OCI-LY7 (cell line): ENCODE data around the gene TAF3. TPM values are rescaled to one million over a fixed set of nuclear protein-coding genes. Genes with fewer than 3 reads are reported as not detected.

Source experiments
- BruUV-seq: library from RNA; stranded (reverse); fragments of 400-500 nt; replicated peaks from 2 replicates; lab custom pipeline; 2021; lab: Mats Ljungman, UMichigan
- CTCF ChIA-PET: fragments of 300-600 bp; sonication (Branson Sonifier 250); formaldehyde crosslinking; loops from one replicate; lab custom pipeline; 2022; ENCODE audit warnings: antibody characterized with exemption; ENCODE audit not compliant: unreplicated experiment; lab: Charles Lee
- POLR2A ChIA-PET: fragments of 300-600 bp; sonication (Branson Sonifier 250); formaldehyde crosslinking; loops from one replicate; lab custom pipeline; 2022; ENCODE audit warnings: antibody characterized with exemption; lab: Charles Lee
- DNase-seq: peaks from one replicate; pipeline ENCODE4 v3.0.0-alpha.2; 2015; ENCODE audit warnings: low spot score
- H2AFZ ChIP-seq: fragments of 200-600 bp; sonication (generic), shearing (Covaris generic); 2 replicates; pipeline ENCODE4 v1.6.1; 2014; ENCODE audit warnings: mild to moderate bottlenecking, antibody characterized with exemption, low read length, moderate library complexity
- H3K27ac ChIP-seq: fragments of 200-600 bp; sonication (generic); 2 replicates; pipeline ENCODE4 v1.5.1; 2014; ENCODE audit warnings: mixed run types, low read depth, mild to moderate bottlenecking, moderate library complexity, low read length, inconsistent platforms; ENCODE audit not compliant: poor library complexity, severe bottlenecking
- H3K36me3 ChIP-seq: fragments of 200-600 bp; sonication (generic); 2 replicates; pipeline ENCODE4 v1.6.1; 2014; ENCODE audit warnings: mild to moderate bottlenecking, antibody characterized with exemption, low read length, moderate library complexity, mixed read lengths; ENCODE audit not compliant: insufficient read depth
- H3K4me1 ChIP-seq: fragments of 200-600 bp; sonication (generic); 2 replicates; pipeline ENCODE4 v1.5.1; 2014; ENCODE audit warnings: mild to moderate bottlenecking, low read length; ENCODE audit not compliant: insufficient read depth, poor library complexity, severe bottlenecking
- H3K4me2 ChIP-seq: fragments of 200-600 bp; sonication (generic); 2 replicates; pipeline ENCODE4 v1.6.1; 2014; ENCODE audit warnings: mild to moderate bottlenecking, low read length
- H3K4me3 ChIP-seq: fragments of 200-600 bp; sonication (generic); 2 replicates; pipeline ENCODE4 v1.5.1; 2014; ENCODE audit warnings: mild to moderate bottlenecking, low read depth, low read length; ENCODE audit not compliant: poor library complexity, severe bottlenecking
- H3K79me2 ChIP-seq: fragments of 200-600 bp; sonication (generic); 2 replicates; pipeline ENCODE4 v1.6.1; 2016; ENCODE audit warnings: low read depth, mild to moderate bottlenecking, low read length, moderate library complexity, mixed read lengths; ENCODE audit not compliant: insufficient read depth
- H3K9me2 ChIP-seq: fragments of 200-600 bp; sonication (generic); 2 replicates; pipeline ENCODE4 v1.6.1; 2016; ENCODE audit warnings: mild to moderate bottlenecking, low read length, mixed read lengths; ENCODE audit not compliant: insufficient read depth
- H3K9me3 ChIP-seq: fragments of 200-600 bp; sonication (generic); 2 replicates; pipeline ENCODE4 v1.6.1; 2014; ENCODE audit warnings: mild to moderate bottlenecking, mixed run types, low read length, mixed read lengths
- H4K20me1 ChIP-seq: fragments of 200-600 bp; sonication (generic); 2 replicates; pipeline ENCODE4 v1.6.1; 2014; ENCODE audit warnings: mild to moderate bottlenecking, antibody characterized with exemption, low read length, moderate library complexity, mixed read lengths; ENCODE audit not compliant: insufficient read depth
- CTCF ChIP-seq: fragments of 200-600 bp; sonication (generic); conservative IDR thresholded peaks from 2 replicates; pipeline ENCODE4 v1.5.1; 2014; ENCODE audit warnings: mild to moderate bottlenecking, antibody characterized with exemption, low read length, moderate library complexity, mixed read lengths
- EZH2phosphoT487 ChIP-seq: fragments of 200-600 bp; sonication (generic); IDR thresholded peaks from 2 replicates; pipeline ENCODE4 v1.6.1; 2018; ENCODE audit warnings: low read depth, borderline replicate concordance, mild to moderate bottlenecking, mixed run types, antibody characterized with exemption, low read length, moderate library complexity, mixed read lengths
- intact Hi-C: fragments of 100-400 bp; cut with micrococcal nuclease; formaldehyde crosslinking; loops from one replicate; pipeline ENCODE4 v1.10.0; 2022; ENCODE audit not compliant: unreplicated experiment
- total RNA-seq, 2 experiments: library from RNA; depleted of rRNA in 1 of 2; stranded (reverse); fragments of >200 nt in 1 of 2; shearing (Covaris generic) in 1 of 2; gene quantifications; 2 replicates each; pipeline ENCODE4 v1.2.3, GENCODE V29; 2014 to 2022

Gene TAF3
- total RNA-seq, 2 experiments from 2014 or later: 3.8 to 11.1 TPM

GRCh38 chr10:7956508-7956907 is 138.2 kb downstream of the TAF3 start:
- Histone ChIP-seq H3K4me1 (peaks cover 13% of the 10 kb centered on the region), H3K9me2 (no peaks in the 10 kb centered on the region), H3K4me3 (no peak overlapping the region), H3K36me3 (0 out of 2 replicates have a peak, but pooled peaks cover 6% of the 10 kb centered on the region), H2AFZ (no peak overlapping the region), H3K79me2 (peaks cover 7% of the 10 kb centered on the region; the same call in 1 of the 2 replicates), H4K20me1 (no peaks in the 10 kb centered on the region), H3K9me3 (no peaks in the 10 kb centered on the region; the same call in 1 of the 2 replicates), H3K4me2 (peak overlapping the region; percentile 41), H3K27ac (no peak overlapping the region)
- POLR2A ChIA-PET: no interaction called here
- CTCF ChIA-PET: no interaction called here
- intact Hi-C loops: no loop called here
- peak; percentile 26 for DNase-seq
- BruUV-seq: no TSS peak
- no peak for TF ChIP-seq EZH2phosphoT487
- TF ChIP-seq CTCF: no peak

DNA sequence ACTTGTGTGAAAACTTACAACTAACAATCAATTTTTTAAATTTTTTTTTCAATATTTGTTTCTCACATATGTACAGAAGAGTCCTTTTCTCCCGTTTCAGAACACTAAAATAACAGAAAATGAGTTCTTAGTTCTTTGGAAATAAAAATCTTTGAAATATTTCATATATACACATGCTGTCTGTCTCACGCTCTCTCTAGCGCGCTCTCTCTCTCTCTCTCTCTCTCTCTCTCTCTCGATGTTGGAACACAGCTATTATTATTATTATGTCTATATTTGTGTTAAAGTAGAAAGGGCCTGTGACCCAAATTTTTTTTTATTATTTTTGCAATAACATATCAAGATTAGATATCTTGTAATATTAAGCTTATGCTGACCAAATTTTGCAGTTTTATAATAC is 139.3 kb downstream of the TAF3 start:
- 0 out of 2 replicates have a peak, but pooled peaks cover 6% of the 10 kb centered on the region for H3K36me3 ChIP-seq
- intact Hi-C loops: no loop called here
- H3K4me2 ChIP-seq: no peak overlapping the region
- no peaks in the 10 kb centered on the region for H4K20me1 ChIP-seq
- H2AFZ ChIP-seq: no peak overlapping the region
- no peak overlapping the region for H3K4me3 ChIP-seq
- TF ChIP-seq EZH2phosphoT487: no peak
- H3K9me2 ChIP-seq: no peaks in the 10 kb centered on the region
- ChIA-PET POLR2A (interaction anchor here (0.7 to 1.3 kb wide), 2 partner anchors 13 to 63 kb away, joined by 3 read pairs; no protein-coding TSS in a partner anchor), CTCF (no interaction called here)
- peaks cover 7% of the 10 kb centered on the region; the same call in 1 of the 2 replicates for H3K79me2 ChIP-seq
- peaks cover 13% of the 10 kb centered on the region for H3K4me1 ChIP-seq
- no TSS peak for BruUV-seq
- H3K9me3 ChIP-seq: no peaks in the 10 kb centered on the region; the same call in 1 of the 2 replicates
- no peak overlapping the region for H3K27ac ChIP-seq
- DNase-seq: no peak

DNA sequence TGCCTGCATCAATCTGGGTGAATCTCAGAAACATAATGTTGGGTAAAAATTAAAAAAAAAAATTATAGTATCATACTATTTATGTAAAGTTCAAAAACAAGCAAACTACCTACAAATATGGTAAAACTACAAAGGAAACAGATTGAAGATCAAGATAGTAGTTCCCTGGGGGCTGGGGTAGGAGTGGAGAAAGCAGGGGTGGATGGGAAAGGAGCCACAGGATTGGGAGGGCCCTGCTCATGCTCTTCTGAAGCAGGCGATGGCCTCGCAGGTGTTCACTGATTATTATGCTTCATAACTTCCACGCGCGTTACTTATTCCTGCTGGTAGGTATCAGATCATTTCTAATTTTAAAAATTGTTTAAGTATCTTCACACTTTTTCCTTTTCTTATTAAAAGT is 140.1 kb downstream of the TAF3 start:
- intact Hi-C loops: no loop called here
- Histone ChIP-seq H2AFZ (no peak overlapping the region), H3K79me2 (peaks cover 7% of the 10 kb centered on the region; the same call in 1 of the 2 replicates), H3K4me1 (peaks cover 13% of the 10 kb centered on the region), H3K9me2 (no peaks in the 10 kb centered on the region), H3K27ac (no peak overlapping the region), H3K9me3 (no peaks in the 10 kb centered on the region; the same call in 1 of the 2 replicates), H3K36me3 (0 out of 2 replicates have a peak, but pooled peaks cover 6% of the 10 kb centered on the region), H3K4me3 (no peak overlapping the region), H4K20me1 (no peaks in the 10 kb centered on the region), H3K4me2 (no peak overlapping the region)
- DNase-seq: no peak
- ChIA-PET CTCF (no interaction called here), POLR2A (interaction anchor here (0.7 to 1.3 kb wide), 2 partner anchors 13 to 64 kb away, joined by 3 read pairs; no protein-coding TSS in a partner anchor)
- no TSS peak for BruUV-seq
- TF ChIP-seq EZH2phosphoT487 (no peak), CTCF (no peak)
